Mucosa of rectum (tissue), 2 donors: ENCODE results near the gene RPL28.

Experiments used
- H3K27ac ChIP-seq, 2 donors: one replicate each; pipeline ENCODE4 v1.7.0; 2013; ENCODE audit warnings: inconsistent platforms in 2 of 2, low read depth in 2 of 2, low read length in 2 of 2
- H3K27me3 ChIP-seq, 2 donors: one replicate each; pipeline ENCODE4 v1.7.0; 2013; ENCODE audit warnings: low read length in 2 of 2; ENCODE audit not compliant: control insufficient read depth in 2 of 2, insufficient read depth in 2 of 2
- H3K36me3 ChIP-seq, 2 donors: one replicate each; pipeline ENCODE4 v1.7.0; 2013; ENCODE audit warnings: low read length in 2 of 2; ENCODE audit not compliant: control insufficient read depth in 2 of 2, insufficient read depth in 2 of 2
- H3K4me1 ChIP-seq, 2 donors: one replicate each; pipeline ENCODE4 v1.7.0; 2013; ENCODE audit warnings: low read length in 2 of 2, mild to moderate bottlenecking in 1 of 2; ENCODE audit not compliant: control insufficient read depth in 2 of 2, insufficient read depth in 2 of 2
- H3K4me3 ChIP-seq, 2 donors: one replicate each; pipeline ENCODE4 v1.7.0; 2013; ENCODE audit warnings: low read length in 2 of 2
- H3K9ac ChIP-seq, 2 donors: one replicate each; pipeline ENCODE4 v1.7.0; 2013; ENCODE audit warnings: low read length in 2 of 2, low read depth in 1 of 2, mild to moderate bottlenecking in 1 of 2
- H3K9me3 ChIP-seq, 2 donors: one replicate each; pipeline ENCODE4 v1.7.0; 2013; ENCODE audit warnings: low read length in 2 of 2; ENCODE audit not compliant: control insufficient read depth in 2 of 2
- donor health status: healthy.
- donor health status: Normal muscosa, but diverticular disease.

RPL28 gene

DNA sequence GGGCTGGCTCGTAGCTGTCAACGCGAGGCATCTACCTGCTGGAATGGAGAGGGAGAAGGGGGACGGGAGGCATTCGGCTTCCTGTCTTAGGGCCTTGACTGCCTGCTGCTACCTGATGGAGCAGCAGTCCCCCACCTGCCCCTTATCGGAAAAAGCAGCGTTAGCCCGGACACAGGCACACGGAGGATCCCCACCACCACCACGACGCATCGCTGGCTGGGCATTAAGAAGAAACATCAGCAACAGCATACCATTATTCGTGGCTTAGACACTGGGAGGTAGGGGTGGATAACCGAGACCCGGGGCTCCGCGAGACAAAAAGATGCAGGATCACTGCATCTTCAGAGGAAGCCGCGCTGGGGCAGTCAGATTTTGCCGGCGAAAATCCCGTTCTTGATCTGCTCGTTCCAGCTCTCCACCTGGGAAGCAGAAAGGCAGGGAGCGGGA, 32.4 kb upstream of the RPL28 start:
- H3K36me3 ChIP-seq, result no peaks in the 10 kb centered on the region
- H3K27ac ChIP-seq, result peak overlapping the region; percentile 23 to 55
- peak overlapping the region; percentile 70 to 71 for H3K4me3 ChIP-seq
- peaks cover 22 to 27% of the 10 kb centered on the region in 2 donors for H3K4me1 ChIP-seq
- H3K9ac ChIP-seq, result peak overlapping the region; percentile 41 to 85
- H3K9me3 ChIP-seq, result no peaks in the 10 kb centered on the region
- H3K27me3 ChIP-seq, result peaks cover 15 to 17% of the 10 kb centered on the region in 2 donors

DNA sequence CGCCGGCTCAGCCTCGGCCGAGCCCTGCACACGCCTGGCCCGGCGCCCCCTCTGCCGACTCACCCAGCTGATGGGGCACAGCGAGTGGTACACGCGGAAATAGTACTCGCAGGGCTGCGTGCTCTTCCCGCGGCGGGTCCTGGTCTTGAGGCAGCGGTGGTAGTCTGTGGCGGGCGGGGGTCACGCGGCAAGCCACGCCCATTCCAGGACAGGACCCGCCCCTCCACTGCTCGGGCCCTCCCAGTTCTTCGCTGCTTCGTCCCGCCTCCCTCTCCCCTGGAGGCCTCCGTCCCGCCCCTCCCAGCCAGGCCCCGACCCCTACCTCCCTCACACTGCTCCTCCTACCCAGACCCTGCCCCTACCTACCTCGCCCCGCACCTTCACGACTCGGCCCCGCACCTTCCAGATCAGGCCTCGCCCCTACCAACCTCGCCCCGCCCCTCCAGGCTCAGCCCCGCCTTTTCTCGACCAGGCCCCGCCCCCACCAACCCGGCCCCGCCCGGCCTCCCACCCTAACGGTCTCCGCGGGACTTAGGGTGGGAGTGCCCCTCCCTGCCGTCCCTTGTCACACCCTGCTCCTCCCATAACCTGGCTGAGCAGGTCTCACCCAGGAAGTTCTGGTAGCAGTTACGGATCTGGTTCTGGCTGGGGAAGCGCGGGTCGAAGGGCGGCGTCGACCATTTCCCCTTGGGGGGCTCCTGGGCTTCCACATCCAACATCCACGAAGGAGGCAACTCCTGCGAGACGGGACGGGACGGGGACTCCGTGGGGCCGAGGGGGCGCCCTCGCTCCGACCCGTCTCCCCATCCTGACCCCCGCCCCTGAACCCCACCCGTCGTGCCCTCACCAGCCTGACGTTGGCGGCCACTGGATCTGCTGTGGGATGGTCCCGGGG, 31.7 kb upstream of the RPL28 start:
- H3K9ac ChIP-seq, result peak overlapping the region; percentile 41 to 85
- H3K27ac ChIP-seq, result peak overlapping the region; percentile 23 to 55

DNA sequence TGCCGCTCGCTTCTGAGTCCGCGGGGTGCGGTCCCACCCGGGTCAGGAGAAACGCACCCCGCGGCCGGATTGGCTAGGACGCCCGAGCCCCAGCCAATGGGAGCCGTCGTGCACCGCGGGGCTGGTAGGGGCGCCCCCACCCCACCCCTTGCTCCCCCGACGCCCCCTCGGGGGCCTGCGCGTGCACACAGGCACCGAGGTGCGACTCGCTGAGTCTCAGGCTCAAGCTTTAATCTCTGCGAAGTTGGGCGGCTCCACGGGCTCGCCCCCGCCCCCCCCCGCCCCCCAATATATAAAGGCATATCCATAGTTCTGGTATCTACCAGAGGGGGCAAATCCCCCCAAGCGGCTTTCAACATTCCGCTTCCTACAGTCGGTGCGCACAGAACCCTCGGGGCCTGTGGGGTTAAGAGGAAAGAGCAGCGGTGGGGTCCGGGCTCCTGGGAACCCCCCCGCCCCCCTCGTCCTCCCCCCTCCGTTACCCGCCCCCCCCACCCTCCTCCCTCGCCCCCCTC, 31.0 kb upstream of the RPL28 start, which contains the start of gene COX6B2:
TSS of gene COX6B2 (minus strand) at position 22 of the 515 bp plus-strand sequence. CDS start 198 bp downstream, outside the sequence.
- peak within 1 kb of the TSS; percentile 41 to 85 for H3K9ac ChIP-seq

More for the DNA sequence above, 31.7 kb upstream of the RPL28 start:
- peak overlapping the region; percentile 70 to 71 for H3K4me3 ChIP-seq
- H3K9me3 ChIP-seq, result no peaks in the 10 kb centered on the region
- H3K36me3 ChIP-seq, result no peaks in the 10 kb centered on the region
- H3K4me1 ChIP-seq, result peaks cover 22 to 27% of the 10 kb centered on the region in 2 donors
- peaks cover 15 to 17% of the 10 kb centered on the region in 2 donors for H3K27me3 ChIP-seq

DNA sequence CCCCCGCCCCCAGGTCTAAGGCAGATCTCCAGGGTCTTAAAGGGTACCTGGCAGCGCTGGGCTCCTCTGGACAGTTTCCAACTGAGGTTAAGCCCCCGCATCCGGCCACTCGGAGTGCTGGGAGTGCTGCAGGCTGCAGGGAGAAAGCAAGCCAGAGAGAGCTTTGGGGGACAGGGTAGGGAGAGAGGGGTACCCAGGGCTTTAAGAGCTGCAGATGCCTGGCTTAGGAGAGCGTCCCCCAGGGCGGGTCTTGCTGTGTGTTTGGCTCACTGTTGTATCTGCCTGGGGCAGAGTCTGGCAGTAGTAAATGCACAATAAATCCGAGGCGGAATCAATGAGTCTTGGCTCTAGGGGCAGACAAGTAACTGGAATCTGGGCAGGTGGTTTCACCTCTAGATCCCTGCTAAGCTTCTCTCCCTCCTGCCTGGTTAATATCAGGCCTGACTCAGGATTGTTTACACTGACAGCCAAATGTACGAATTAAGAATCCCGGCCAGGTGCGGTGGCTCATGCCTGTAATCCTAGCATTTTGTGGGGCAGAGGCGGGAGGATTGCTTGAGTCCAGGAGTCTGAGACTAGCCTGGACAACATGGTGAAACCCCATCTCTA, 30.4 kb upstream of the RPL28 start:
- Histone ChIP-seq H3K9ac (no peak overlapping the region), H3K27ac (no peak overlapping the region), H3K4me1 (peaks cover 21 to 26% of the 10 kb centered on the region in 2 donors), H3K36me3 (no peaks in the 10 kb centered on the region), H3K9me3 (no peaks in the 10 kb centered on the region), H3K27me3 (peaks cover 15 to 17% of the 10 kb centered on the region in 2 donors), H3K4me3 (no peak overlapping the region)

More for the DNA sequence above, 31.0 kb upstream of the RPL28 start, which contains the start of gene COX6B2:
- no peaks in the 10 kb centered on the region for H3K36me3 ChIP-seq
- H3K4me3 ChIP-seq, result peak within 1 kb of the TSS; percentile 70 to 71
- peaks cover 22 to 27% of the 10 kb centered on the region in 2 donors for H3K4me1 ChIP-seq
- peak within 1 kb of the TSS; percentile 23 to 55 for H3K27ac ChIP-seq
- H3K9me3 ChIP-seq, result no peaks in the 10 kb centered on the region
- peaks cover 15 to 17% of the 10 kb centered on the region in 2 donors for H3K27me3 ChIP-seq

DNA sequence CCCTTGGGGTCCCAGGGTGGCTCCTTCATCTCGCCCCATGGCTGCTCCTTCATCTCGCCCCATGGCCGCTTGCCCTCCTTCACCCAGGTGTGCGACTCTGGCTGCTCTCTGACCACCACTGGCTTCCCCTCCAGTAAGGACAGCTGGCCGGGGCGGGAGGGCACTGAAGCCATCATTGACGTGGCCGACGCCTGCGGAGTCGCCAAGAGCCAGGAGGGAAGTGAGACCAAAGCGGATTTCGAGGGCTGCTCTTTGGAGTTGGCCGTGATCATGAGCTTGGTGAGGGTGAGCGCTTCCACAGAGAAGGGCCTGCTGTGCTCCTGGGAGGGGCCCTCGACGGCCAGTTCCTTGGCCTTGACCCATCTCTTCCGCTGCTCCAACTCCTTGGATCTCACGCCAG, 27.2 kb upstream of the RPL28 start:
- H3K36me3 ChIP-seq, result no peaks in the 10 kb centered on the region
- peaks cover 2 to 5% of the 10 kb centered on the region in 2 donors for H3K4me1 ChIP-seq
- H3K4me3 ChIP-seq, result no peak overlapping the region
- H3K27me3 ChIP-seq, result peaks cover 0 to 3% of the 10 kb centered on the region in 2 donors
- H3K9me3 ChIP-seq, result no peaks in the 10 kb centered on the region
- no peak overlapping the region for H3K27ac ChIP-seq
- H3K9ac ChIP-seq, result no peak overlapping the region

DNA sequence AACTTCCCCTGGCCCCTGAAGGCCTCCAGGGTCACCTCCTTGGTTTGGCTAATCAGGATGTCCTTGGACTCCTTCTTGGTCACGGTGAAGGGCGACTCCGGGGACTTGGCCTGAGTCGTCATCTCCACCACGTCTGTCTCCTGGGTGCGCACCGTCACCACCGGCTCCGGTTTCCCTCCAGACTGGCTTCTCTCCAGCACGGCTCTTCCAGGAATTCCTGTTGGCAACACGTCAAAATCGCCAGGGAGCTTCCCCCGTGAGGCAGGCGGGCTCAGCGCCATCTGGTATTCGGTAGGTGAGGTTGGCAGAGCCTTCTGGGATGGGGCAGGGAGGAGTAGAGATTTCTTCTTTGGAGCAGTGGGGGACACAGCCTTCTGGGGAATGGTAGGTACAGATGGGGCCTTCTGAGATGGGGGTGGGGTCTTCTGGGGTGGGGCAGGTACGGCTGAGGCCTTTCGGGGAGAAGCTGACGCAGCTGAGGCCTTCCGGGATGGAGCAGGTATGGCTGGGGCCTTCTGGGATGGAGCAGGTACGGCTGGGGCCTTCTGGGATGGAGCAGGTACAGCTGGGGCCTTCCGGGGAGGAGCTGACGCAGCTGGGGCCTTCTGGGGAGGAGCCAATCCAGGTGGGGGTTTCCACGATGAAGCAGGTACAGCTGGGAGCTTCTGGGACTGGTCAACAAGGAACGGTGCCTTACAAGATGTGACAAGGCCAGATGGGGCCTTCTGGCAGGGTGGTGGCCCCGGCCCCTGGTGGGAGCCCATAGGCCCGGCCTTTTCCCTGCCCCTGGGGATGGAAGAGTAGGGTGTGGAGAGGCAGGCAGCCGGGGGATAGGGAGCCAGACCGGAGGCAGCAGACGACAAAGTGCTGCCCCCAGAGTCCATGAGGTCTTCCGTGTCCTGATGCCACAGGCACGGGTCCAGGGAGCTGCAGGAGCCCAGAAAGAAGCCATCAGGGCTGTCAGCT, 26.5 kb upstream of the RPL28 start:
- Histone ChIP-seq H3K27me3 (peaks cover 0 to 3% of the 10 kb centered on the region in 2 donors), H3K27ac (no peak overlapping the region)

DNA sequence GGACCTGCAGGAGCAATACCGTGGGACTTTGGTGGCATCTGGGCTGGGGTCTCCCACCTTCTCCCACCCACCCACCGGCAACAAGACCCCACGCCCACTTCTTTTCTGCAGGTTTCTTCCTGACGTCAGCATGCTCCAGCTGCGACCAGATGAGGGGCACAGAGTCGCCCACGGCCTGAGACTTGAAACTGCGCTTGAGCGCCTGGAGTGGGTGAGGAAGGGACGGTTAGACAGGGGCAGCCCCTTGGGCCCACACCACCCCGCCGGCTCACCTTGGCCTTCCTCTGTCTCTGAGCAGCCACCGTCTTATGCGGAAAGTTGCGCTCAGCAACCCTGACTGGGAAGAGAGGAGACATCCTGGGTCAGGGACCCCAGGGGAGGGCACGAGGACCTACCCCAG, 24.8 kb upstream of the RPL28 start:
- no peak overlapping the region for H3K9ac ChIP-seq
- no peaks in the 10 kb centered on the region for H3K36me3 ChIP-seq
- no peak overlapping the region for H3K27ac ChIP-seq
- no peaks in the 10 kb centered on the region for H3K4me1 ChIP-seq
- H3K9me3 ChIP-seq, result no peaks in the 10 kb centered on the region
- no peak overlapping the region for H3K4me3 ChIP-seq
- H3K27me3 ChIP-seq, result no peaks in the 10 kb centered on the region

More for the DNA sequence above, 26.5 kb upstream of the RPL28 start:
- peaks cover 0 to 3% of the 10 kb centered on the region in 2 donors for H3K4me1 ChIP-seq
- no peaks in the 10 kb centered on the region for H3K9me3 ChIP-seq
- no peak overlapping the region for H3K4me3 ChIP-seq
- H3K9ac ChIP-seq, result no peak overlapping the region
- H3K36me3 ChIP-seq, result no peaks in the 10 kb centered on the region

DNA sequence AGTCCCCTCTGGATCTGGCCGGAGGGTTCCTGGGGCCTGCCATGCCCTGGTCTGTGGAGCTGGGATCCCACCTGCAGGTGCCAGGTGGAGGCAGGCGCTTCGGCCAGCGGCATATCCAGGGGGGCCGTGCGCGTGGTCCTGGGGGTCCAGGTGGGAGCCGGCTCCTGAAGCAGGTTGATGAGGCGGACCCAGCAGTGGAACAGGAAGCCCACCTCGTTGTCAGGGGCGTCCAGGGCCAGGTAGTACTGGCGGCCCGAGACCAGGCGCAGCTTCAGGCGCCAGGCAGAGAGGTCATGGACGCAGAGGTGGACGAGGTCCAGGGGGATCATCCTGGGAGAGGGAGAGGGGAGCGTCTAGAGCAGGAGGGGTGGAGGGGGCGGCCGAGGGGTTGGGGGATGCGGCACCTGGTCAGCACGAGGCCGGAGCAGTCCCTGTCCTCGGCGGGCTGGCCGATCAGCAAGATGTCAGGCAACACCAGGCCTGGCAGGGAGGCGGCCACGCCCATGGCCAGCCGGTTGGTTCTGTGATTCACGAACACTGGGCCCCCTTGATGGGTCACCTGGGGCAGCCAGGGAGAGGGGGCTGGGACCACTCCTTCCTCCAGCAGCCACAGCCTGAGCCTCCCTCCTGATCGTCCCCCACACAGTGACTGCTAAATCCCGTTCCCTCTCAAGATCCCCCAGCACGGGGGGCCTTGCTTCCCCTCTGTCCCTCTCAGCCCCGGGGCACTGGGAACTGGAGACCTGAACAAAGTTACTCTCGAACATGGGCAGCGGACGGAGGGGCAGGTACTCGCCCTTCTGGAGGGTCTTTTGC, 23.4 kb upstream of the RPL28 start:
- Histone ChIP-seq H3K4me1 (no peaks in the 10 kb centered on the region), H3K36me3 (no peaks in the 10 kb centered on the region), H3K27me3 (no peaks in the 10 kb centered on the region), H3K9me3 (no peaks in the 10 kb centered on the region), H3K27ac (no peak overlapping the region), H3K9ac (no peak overlapping the region), H3K4me3 (no peak overlapping the region)
